ENCODE data around the gene MTX1.
A peak's percentile ranks its signal among the peaks of the same experiment; 100 is the strongest.
"Not testable (repeated sequence)": the region's sequence is repeated elsewhere in the genome, so short reads cannot be mapped to it uniquely, and the experiment has no call there.

MTX1 gene

DNA sequence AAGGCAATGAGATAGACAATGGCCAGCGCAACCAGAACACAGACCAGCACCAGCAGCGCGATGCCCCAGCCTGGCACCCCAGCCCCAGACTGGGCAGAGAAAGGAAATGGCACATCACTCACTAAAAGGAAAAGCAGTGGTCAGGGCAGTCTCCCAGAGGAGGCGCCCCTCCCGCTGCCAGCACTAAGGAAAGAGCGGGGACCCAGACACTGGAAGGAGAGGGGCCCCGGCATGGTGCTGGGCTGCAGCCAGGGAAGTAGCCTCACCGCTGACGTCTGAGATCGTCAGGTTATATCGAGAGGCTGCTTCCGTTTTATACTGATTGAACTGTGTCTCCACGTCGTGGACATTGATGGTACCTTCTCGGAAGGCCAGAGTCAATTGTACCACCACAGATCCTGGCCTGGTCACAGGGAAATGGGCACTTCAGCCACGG, 21.0 kb upstream of the MTX1 start:
- TF ChIP-seq SPI1 (IDR thresholded peaks at IDR 0.05; ENCODE audit: low read depth, low read length) (no peak), POU2F2 (IDR thresholded peaks at IDR 0.05; ENCODE audit: low read depth, low read length) (no peak), POLR2AphosphoS5 (IDR thresholded peaks at IDR 0.05; ENCODE audit: low read depth, low read length) (no peak), PAX5 (IDR thresholded peaks at IDR 0.05; ENCODE audit: insufficient read depth, low read length, severe bottlenecking) (no peak), TAF1 (IDR thresholded peaks at IDR 0.05; ENCODE audit: low read depth, low read length) (no peak), POLR2A (IDR thresholded peaks at IDR 0.05; ENCODE audit: low read depth, low read length) (no peak)
- no peak for FAIRE-seq
- DNase-seq (ENCODE audit: insufficient read length, low spot score), result no peak

- TF ChIP-seq POLR2A (IDR thresholded peaks at IDR 0.05; ENCODE audit: low read depth, low read length) (no peak), SPI1 (IDR thresholded peaks at IDR 0.05; ENCODE audit: low read depth, low read length) (no peak), TAF1 (IDR thresholded peaks at IDR 0.05; ENCODE audit: low read depth, low read length) (no peak), POU2F2 (IDR thresholded peaks at IDR 0.05; ENCODE audit: low read depth, low read length) (no peak), PAX5 (IDR thresholded peaks at IDR 0.05; ENCODE audit: insufficient read depth, low read length, severe bottlenecking) (no peak), POLR2AphosphoS5 (IDR thresholded peaks at IDR 0.05; ENCODE audit: low read depth, low read length) (no peak)
- FAIRE-seq (no peak), DNase-seq (ENCODE audit: insufficient read length, low spot score) (no peak)
These were observed 20.2 kb upstream of the MTX1 start for GRCh38 chr1:155188268-155188667.

DNA sequence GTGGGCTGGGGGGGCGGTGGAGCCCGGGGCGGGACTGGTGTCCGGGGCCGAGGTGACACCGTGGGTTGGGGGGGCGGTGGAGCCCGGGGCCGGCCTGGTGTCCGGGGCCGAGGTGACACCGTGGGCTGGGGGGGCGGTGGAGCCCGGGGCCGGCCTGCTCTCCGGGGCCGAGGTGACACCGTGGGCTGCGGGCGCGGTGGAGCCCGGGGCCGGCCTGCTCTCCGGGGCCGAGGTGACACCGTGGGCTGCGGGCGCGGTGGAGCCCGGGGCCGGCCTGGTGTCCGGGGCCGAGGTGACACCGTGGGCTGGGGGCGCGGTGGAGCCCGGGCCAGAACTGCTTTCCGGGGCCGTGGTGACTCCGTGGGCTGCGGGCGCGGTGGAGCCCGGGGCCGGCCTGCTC, 18.6 kb upstream of the MTX1 start:
- not testable (repeated sequence) for FAIRE-seq; DNase-seq (ENCODE audit: insufficient read length, low spot score)

- TF ChIP-seq POLR2AphosphoS5 (IDR thresholded peaks at IDR 0.05; ENCODE audit: low read depth, low read length), result no peak
- no peak for TF ChIP-seq PAX5 (IDR thresholded peaks at IDR 0.05; ENCODE audit: insufficient read depth, low read length, severe bottlenecking)
- no peak for TF ChIP-seq POLR2A (IDR thresholded peaks at IDR 0.05; ENCODE audit: low read depth, low read length)
- no peak for TF ChIP-seq POU2F2 (IDR thresholded peaks at IDR 0.05; ENCODE audit: low read depth, low read length)
- no peak for TF ChIP-seq SPI1 (IDR thresholded peaks at IDR 0.05; ENCODE audit: low read depth, low read length)
- no peak for TF ChIP-seq TAF1 (IDR thresholded peaks at IDR 0.05; ENCODE audit: low read depth, low read length)
- no peak for DNase-seq (ENCODE audit: insufficient read length, low spot score)
- no peak for FAIRE-seq
These were observed 16.6 kb upstream of the MTX1 start for GRCh38 chr1:155191904-155192303.

GRCh38 chr1:155192346-155193274, 15.9 kb upstream of the MTX1 start:
- no peak for TF ChIP-seq SPI1 (IDR thresholded peaks at IDR 0.05; ENCODE audit: low read depth, low read length)
- no peak for TF ChIP-seq POU2F2 (IDR thresholded peaks at IDR 0.05; ENCODE audit: low read depth, low read length)
- no peak for TF ChIP-seq PAX5 (IDR thresholded peaks at IDR 0.05; ENCODE audit: insufficient read depth, low read length, severe bottlenecking)
- TF ChIP-seq POLR2AphosphoS5 (IDR thresholded peaks at IDR 0.05; ENCODE audit: low read depth, low read length), result no peak
- no peak for TF ChIP-seq POLR2A (IDR thresholded peaks at IDR 0.05; ENCODE audit: low read depth, low read length)
- no peak for TF ChIP-seq TAF1 (IDR thresholded peaks at IDR 0.05; ENCODE audit: low read depth, low read length)
- FAIRE-seq (no peak), DNase-seq (ENCODE audit: insufficient read length, low spot score) (no peak)

GRCh38 chr1:155193275-155193990, 15.1 kb upstream of the MTX1 start:
- TF ChIP-seq TAF1 (IDR thresholded peaks at IDR 0.05; ENCODE audit: low read depth, low read length) (no peak), POLR2A (IDR thresholded peaks at IDR 0.05; ENCODE audit: low read depth, low read length) (no peak), PAX5 (IDR thresholded peaks at IDR 0.05; ENCODE audit: insufficient read depth, low read length, severe bottlenecking) (no peak)
- FAIRE-seq, result peak; percentile 87
- peak; percentile 89 for DNase-seq (ENCODE audit: insufficient read length, low spot score)

GRCh38 chr1:155193991-155194240, 14.6 kb upstream of the MTX1 start:
- not testable (repeated sequence) for FAIRE-seq

GRCh38 chr1:155195201-155196102, 13.0 kb upstream of the MTX1 start:
- DNase-seq (ENCODE audit: insufficient read length, low spot score), result no peak
- FAIRE-seq, result no peak
- no peak for TF ChIP-seq POU2F2 (IDR thresholded peaks at IDR 0.05; ENCODE audit: low read depth, low read length)

More at GRCh38 chr1:155193991-155194240, 14.6 kb upstream of the MTX1 start:
- not testable (repeated sequence) for DNase-seq (ENCODE audit: insufficient read length, low spot score)

- DNase-seq (ENCODE audit: insufficient read length, low spot score), result no peak
- FAIRE-seq, result no peak
- no peak for TF ChIP-seq SPI1 (IDR thresholded peaks at IDR 0.05; ENCODE audit: low read depth, low read length)
- no peak for TF ChIP-seq TAF1 (IDR thresholded peaks at IDR 0.05; ENCODE audit: low read depth, low read length)
- TF ChIP-seq POLR2A (IDR thresholded peaks at IDR 0.05; ENCODE audit: low read depth, low read length), result no peak
- no peak for TF ChIP-seq POLR2AphosphoS5 (IDR thresholded peaks at IDR 0.05; ENCODE audit: low read depth, low read length)
- no peak for TF ChIP-seq POU2F2 (IDR thresholded peaks at IDR 0.05; ENCODE audit: low read depth, low read length)
- no peak for TF ChIP-seq PAX5 (IDR thresholded peaks at IDR 0.05; ENCODE audit: insufficient read depth, low read length, severe bottlenecking)
These were observed 12.2 kb upstream of the MTX1 start for GRCh38 chr1:155196103-155196892.
